H9 (cell line): ENCODE results near the gene ALG14. TPM values are rescaled to one million over a fixed set of nuclear protein-coding genes. Genes with fewer than 3 reads are reported as not detected.

ENCODE experiments used
- DNase-seq: peaks from one replicate; pipeline ENCODE4 v3.0.0-alpha.2; 2017
- H2AFZ ChIP-seq: one replicate; pipeline ENCODE4 v1.6.1; 2013; ENCODE audit warnings: mild to moderate bottlenecking, low read length, control low read depth, moderate library complexity
- H2AK5ac ChIP-seq: 2 replicates; pipeline ENCODE4 v1.6.1; 2013; ENCODE audit warnings: low read length, control low read depth, mixed read lengths; ENCODE audit not compliant: insufficient read length
- H2BK120ac ChIP-seq: one replicate; pipeline ENCODE4 v1.6.1; 2013; ENCODE audit warnings: low read depth, mild to moderate bottlenecking, low read length, control low read depth, inconsistent platforms; ENCODE audit not compliant: poor library complexity, severe bottlenecking
- H2BK12ac ChIP-seq: 2 replicates; pipeline ENCODE4 v1.6.1; 2013; ENCODE audit warnings: low read length, control low read depth, mixed read lengths, low read depth; ENCODE audit not compliant: insufficient read length
- H2BK15ac ChIP-seq: 2 replicates; pipeline ENCODE4 v1.6.1; 2013; ENCODE audit warnings: low read depth, low read length, control low read depth
- H2BK20ac ChIP-seq: one replicate; pipeline ENCODE4 v1.6.1; 2013; ENCODE audit warnings: low read depth, mild to moderate bottlenecking, low read length, control low read depth, inconsistent platforms; ENCODE audit not compliant: poor library complexity, severe bottlenecking
- H2BK5ac ChIP-seq: 2 replicates; pipeline ENCODE4 v1.6.1; 2013; ENCODE audit warnings: low read length, control low read depth, mixed read lengths; ENCODE audit not compliant: insufficient read length
- H3K14ac ChIP-seq: 2 replicates; pipeline ENCODE4 v1.6.1; 2013; ENCODE audit warnings: low read length, control low read depth; ENCODE audit not compliant: insufficient read depth
- H3K18ac ChIP-seq: 2 replicates; pipeline ENCODE4 v1.6.1; 2013; ENCODE audit warnings: low read depth, mild to moderate bottlenecking, mixed read lengths, low read length, control low read depth; ENCODE audit not compliant: insufficient read length
- H3K23ac ChIP-seq: 2 replicates; pipeline ENCODE4 v1.6.1; 2013; ENCODE audit warnings: low read length, control low read depth, mixed read lengths, low read depth; ENCODE audit not compliant: insufficient read length
- H3K23me2 ChIP-seq: 2 replicates; pipeline ENCODE4 v1.6.1; 2013; ENCODE audit warnings: low read depth, mild to moderate bottlenecking, mixed read lengths, low read length, control low read depth; ENCODE audit not compliant: insufficient read length, poor library complexity, severe bottlenecking
- H3K27ac ChIP-seq: 2 replicates; pipeline ENCODE4 v1.5.1; 2013; ENCODE audit warnings: low read length, control low read depth, mixed read lengths, low read depth; ENCODE audit not compliant: insufficient read length
- H3K27me3 ChIP-seq: 2 replicates; pipeline ENCODE4 v1.6.1; 2013; ENCODE audit warnings: low read length, control low read depth, inconsistent platforms; ENCODE audit not compliant: insufficient read depth
- H3K4ac ChIP-seq: 2 replicates; pipeline ENCODE4 v1.6.1; 2013; ENCODE audit warnings: low read depth, mild to moderate bottlenecking, control low read depth, inconsistent platforms, low read length, moderate library complexity
- H3K4me1 ChIP-seq: 2 replicates; pipeline ENCODE4 v1.6.1; 2013; ENCODE audit warnings: low read length, control low read depth, inconsistent platforms; ENCODE audit not compliant: insufficient read depth
- H3K4me2 ChIP-seq: 2 replicates; pipeline ENCODE4 v1.6.1; 2013; ENCODE audit warnings: low read length, control low read depth, mixed read lengths; ENCODE audit not compliant: insufficient read length, insufficient read depth
- H3K56ac ChIP-seq: 2 replicates; pipeline ENCODE4 v1.6.1; 2013; ENCODE audit warnings: low read depth, mild to moderate bottlenecking, mixed read lengths, low read length, control low read depth; ENCODE audit not compliant: insufficient read length
- H3K79me1 ChIP-seq: 2 replicates; pipeline ENCODE4 v1.6.1; 2013; ENCODE audit warnings: low read depth, mild to moderate bottlenecking, moderate library complexity, low read length, control low read depth, inconsistent platforms; ENCODE audit not compliant: insufficient read depth, poor library complexity, severe bottlenecking
- H3K79me2 ChIP-seq: 2 replicates; pipeline ENCODE4 v1.6.1; 2013; ENCODE audit warnings: low read length, control low read depth, inconsistent platforms; ENCODE audit not compliant: insufficient read depth
- H3K9ac ChIP-seq: 2 replicates; pipeline ENCODE4 v1.6.1; 2013; ENCODE audit warnings: low read length, control low read depth, mixed read lengths; ENCODE audit not compliant: insufficient read length; ENCODE audit errors: extremely low read depth
- H3K9me3 ChIP-seq: one replicate; pipeline ENCODE4 v1.6.1; 2013; ENCODE audit warnings: low read depth, low read length, inconsistent platforms; ENCODE audit not compliant: control insufficient read depth
- H3T11ph ChIP-seq: one replicate; pipeline ENCODE4 v1.6.1; 2013; ENCODE audit warnings: mild to moderate bottlenecking, low read length, control low read depth, inconsistent platforms
- H4K20me1 ChIP-seq: one replicate; pipeline ENCODE4 v1.6.1; 2013; ENCODE audit not compliant: control insufficient read depth, insufficient read length, insufficient read depth
- H4K5ac ChIP-seq: 2 replicates; pipeline ENCODE4 v1.6.1; 2013; ENCODE audit warnings: low read depth, mild to moderate bottlenecking, mixed read lengths, low read length, control low read depth; ENCODE audit not compliant: insufficient read length
- H4K8ac ChIP-seq: replicated peaks from 2 replicates; pipeline ENCODE4 v1.6.1; 2013; ENCODE audit warnings: low read length, control low read depth, mixed read lengths, low read depth; ENCODE audit not compliant: insufficient read length
- H4K91ac ChIP-seq: 2 replicates; pipeline ENCODE4 v1.6.1; 2013; ENCODE audit warnings: low read depth, mild to moderate bottlenecking, moderate library complexity, mixed read lengths, low read length, control low read depth; ENCODE audit not compliant: insufficient read length
- H3K27ac Mint-ChIP-seq, 3 experiments: 2 replicates in 2 of 3; 3 replicates in 1 of 3; pipeline ENCODE4 v1.8.0; 2020 to 2021; ENCODE audit warnings: mixed read lengths in 3 of 3, mild to moderate bottlenecking in 1 of 3, moderate library complexity in 1 of 3
- H3K27me3 Mint-ChIP-seq: 2 replicates; pipeline ENCODE4 v1.8.0; 2021; ENCODE audit warnings: low read depth, mild to moderate bottlenecking, moderate library complexity, mixed read lengths
- H3K36me3 Mint-ChIP-seq, 3 experiments: 2 replicates in 2 of 3; 3 replicates in 1 of 3; pipeline ENCODE4 v1.8.0; 2020 to 2021; ENCODE audit warnings: low read depth in 3 of 3, mixed read lengths in 3 of 3; ENCODE audit not compliant: insufficient read depth in 1 of 3
- H3K4me1 Mint-ChIP-seq, 2 experiments: 2 replicates each; pipeline ENCODE4 v1.8.0; 2020; ENCODE audit warnings: mixed read lengths in 2 of 2
- H3K4me3 Mint-ChIP-seq, 2 experiments: 2 replicates in 1 of 2; 3 replicates in 1 of 2; pipeline ENCODE4 v1.8.0; 2020 to 2021; ENCODE audit warnings: mild to moderate bottlenecking in 2 of 2, mixed read lengths in 2 of 2, moderate library complexity in 1 of 2
- H3K9me3 Mint-ChIP-seq, 2 experiments: 2 replicates in 1 of 2; 3 replicates in 1 of 2; pipeline ENCODE4 v1.8.0; 2020; ENCODE audit warnings: mild to moderate bottlenecking in 2 of 2, mixed read lengths in 2 of 2, moderate library complexity in 1 of 2
- CTCF ChIP-seq: fragments of 200-600 bp; sonication (generic); conservative IDR thresholded peaks from 3 replicates; pipeline ENCODE4 v1.8.0; 2021; ENCODE audit warnings: antibody characterized with exemption, mild to moderate bottlenecking
- WGBS: extraction: QIAGEN DNeasy Blood & Tissue Kit; methylation state at CpG from one replicate; pipeline ENCODE4 v1.1.7; 2013; ENCODE audit warnings: missing lambda C conversion rate, low lambda C conversion rate, mixed read lengths; ENCODE audit not compliant: insufficient read length; ENCODE audit errors: extremely low coverage; 5-methylcytosine and 5-hydroxymethylcytosine counted together
- total RNA-seq: library from RNA; stranded (reverse); gene quantifications from 2 replicates; pipeline ENCODE4 v1.2.1, GENCODE V29; 2021

Gene ALG14
- total RNA-seq, 1 experiment from 2014 or later = 2.5 TPM

GRCh38 chr1:95043141-95043980 is 29.4 kb downstream of the ALG14 start:
- Histone ChIP-seq H2AK5ac (no peak overlapping the region), H3K4ac (no peak overlapping the region), H3K9me3 (no peaks in the 10 kb centered on the region), H2AFZ (no peak overlapping the region), H3K4me2 (peak overlapping the region; percentile 61), H2BK15ac (no peak overlapping the region), H3K79me1 (no peaks in the 10 kb centered on the region), H3T11ph (no peak overlapping the region), H4K20me1 (no peaks in the 10 kb centered on the region), H3K23me2 (no peaks in the 10 kb centered on the region), H3K23ac (no peak overlapping the region), H3K14ac (no peak overlapping the region), H2BK12ac (no peak overlapping the region), H3K27ac (no peak overlapping the region), H2BK20ac (no peak overlapping the region), H4K91ac (no peak overlapping the region), H3K9ac (no peak overlapping the region), H3K18ac (no peak overlapping the region), H3K79me2 (no peaks in the 10 kb centered on the region), H4K8ac (no peak overlapping the region), H3K27me3 (no peaks in the 10 kb centered on the region), H3K56ac (no peak overlapping the region), H4K5ac (no peak overlapping the region), H2BK120ac (no peak overlapping the region), H2BK5ac (no peak overlapping the region), H3K4me1 (no peaks in the 10 kb centered on the region)
- Mint-ChIP-seq H3K4me3 (no peak overlapping the region), H3K27ac (no peak overlapping the region), H3K4me1 (no peaks in the 10 kb centered on the region), H3K27me3 (no peaks in the 10 kb centered on the region), H3K9me3 (no peaks in the 10 kb centered on the region), H3K36me3 (no peaks in the 10 kb centered on the region)
- peak; percentile 100 for TF ChIP-seq CTCF
- WGBS = 87% methylated on average over 1 of the region's 11 CpGs
- DNase-seq = peak; percentile 86
